ENCODE data around the gene SYT12. TPM values are rescaled to one million over a fixed set of nuclear protein-coding genes. Genes with fewer than 3 reads are reported as not detected.

SYT12 gene
- polyA plus RNA-seq, 1 of the 3 experiments (the other 2 are of a cell fraction) = 0.61 TPM

DNA sequence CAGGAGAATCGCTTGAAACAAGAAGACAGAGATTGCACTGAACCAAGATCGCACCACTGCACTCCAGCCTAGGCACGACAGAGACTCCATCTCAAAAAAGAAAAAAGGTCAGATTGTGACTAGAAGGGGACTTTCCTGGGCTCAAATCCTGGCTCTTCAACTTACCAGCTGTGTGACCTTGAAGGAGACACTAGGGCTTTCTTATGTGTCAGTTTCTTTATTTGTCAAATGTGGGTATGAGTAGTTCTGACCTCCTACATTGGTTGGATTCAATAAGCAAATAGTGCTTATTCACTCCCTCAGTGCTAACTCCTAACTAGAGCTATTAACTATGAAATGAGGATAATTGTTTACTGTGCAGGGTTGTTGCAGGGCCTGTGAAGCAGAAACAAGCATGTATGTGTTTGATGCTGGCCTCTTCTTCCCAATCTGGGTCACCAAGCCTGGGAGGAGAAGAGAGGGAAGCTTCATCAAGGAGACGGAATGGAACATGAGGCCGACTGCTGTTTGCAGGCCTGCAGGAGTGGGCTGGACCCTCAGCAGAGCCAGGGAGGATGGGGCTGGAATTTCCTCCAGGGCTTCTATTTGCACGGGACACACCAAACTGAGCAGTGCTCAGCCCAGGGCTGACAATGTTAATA, 56.3 kb downstream of the SYT12 start:
- Histone ChIP-seq H3K9ac (no peak overlapping the region), H3K79me2 (ENCODE audit: insufficient read depth) (no peaks in the 10 kb centered on the region), H3K9me2 (no peaks in the 10 kb centered on the region), H3K27me3 (ENCODE audit: insufficient read depth) (no peaks in the 10 kb centered on the region), H4K20me1 (ENCODE audit: insufficient read depth) (no peaks in the 10 kb centered on the region), H3K4me1 (ENCODE audit: control insufficient read depth in 1 of 2, insufficient read depth in 2 of 2, low read depth in 1 of 2, low read length in 1 of 2) (no peaks in the 10 kb centered on the region), H2AFZ (ENCODE audit: low read depth) (no peak overlapping the region), H3K4me3 (ENCODE audit: low read depth in 2 of 2, low read length in 1 of 2) (no peak overlapping the region), H3K27ac (ENCODE audit: low read depth in 2 of 2, low read length in 1 of 2) (no peak overlapping the region), H3K4me2 (no peak overlapping the region), H3K9me3 (no peaks in the 10 kb centered on the region), H3K36me3 (replicated peaks in 1 of 2; ENCODE audit: control insufficient read depth in 1 of 2, insufficient read depth in 2 of 2, low read length in 1 of 2) (no peaks in the 10 kb centered on the region), H3F3A (replicated peaks; ENCODE audit: insufficient read depth) (no peaks in the 10 kb centered on the region)
- WGBS (ENCODE audit: low lambda C conversion rate) = 93% methylated on average over 5 of the region's 6 CpGs
- no peak for TF ChIP-seq YY1 (IDR thresholded peaks at IDR 0.05; ENCODE audit: low read depth)
- TF ChIP-seq, protein P1, sequence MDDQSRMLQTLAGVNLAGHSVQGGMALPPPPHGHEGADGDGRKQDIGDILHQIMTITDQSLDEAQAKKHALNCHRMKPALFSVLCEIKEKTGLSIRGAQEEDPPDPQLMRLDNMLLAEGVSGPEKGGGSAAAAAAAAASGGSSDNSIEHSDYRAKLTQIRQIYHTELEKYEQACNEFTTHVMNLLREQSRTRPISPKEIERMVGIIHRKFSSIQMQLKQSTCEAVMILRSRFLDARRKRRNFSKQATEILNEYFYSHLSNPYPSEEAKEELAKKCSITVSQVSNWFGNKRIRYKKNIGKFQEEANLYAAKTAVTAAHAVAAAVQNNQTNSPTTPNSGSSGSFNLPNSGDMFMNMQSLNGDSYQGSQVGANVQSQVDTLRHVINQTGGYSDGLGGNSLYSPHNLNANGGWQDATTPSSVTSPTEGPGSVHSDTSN (IDR thresholded peaks at IDR 0.05) = no peak
- TF ChIP-seq RFX5 (IDR thresholded peaks at IDR 0.05; ENCODE audit: low read length) = no peak
- TF ChIP-seq CHD2 (IDR thresholded peaks at IDR 0.05; ENCODE audit: low read length, partially characterized antibody) = no peak
- no peak for TF ChIP-seq FOSL2 (IDR thresholded peaks at IDR 0.05; ENCODE audit: borderline replicate concordance, low read depth)
- TF ChIP-seq TEAD4 (IDR thresholded peaks at IDR 0.05; ENCODE audit: borderline replicate concordance, insufficient read depth) = no peak
- TF ChIP-seq, protein P2, sequence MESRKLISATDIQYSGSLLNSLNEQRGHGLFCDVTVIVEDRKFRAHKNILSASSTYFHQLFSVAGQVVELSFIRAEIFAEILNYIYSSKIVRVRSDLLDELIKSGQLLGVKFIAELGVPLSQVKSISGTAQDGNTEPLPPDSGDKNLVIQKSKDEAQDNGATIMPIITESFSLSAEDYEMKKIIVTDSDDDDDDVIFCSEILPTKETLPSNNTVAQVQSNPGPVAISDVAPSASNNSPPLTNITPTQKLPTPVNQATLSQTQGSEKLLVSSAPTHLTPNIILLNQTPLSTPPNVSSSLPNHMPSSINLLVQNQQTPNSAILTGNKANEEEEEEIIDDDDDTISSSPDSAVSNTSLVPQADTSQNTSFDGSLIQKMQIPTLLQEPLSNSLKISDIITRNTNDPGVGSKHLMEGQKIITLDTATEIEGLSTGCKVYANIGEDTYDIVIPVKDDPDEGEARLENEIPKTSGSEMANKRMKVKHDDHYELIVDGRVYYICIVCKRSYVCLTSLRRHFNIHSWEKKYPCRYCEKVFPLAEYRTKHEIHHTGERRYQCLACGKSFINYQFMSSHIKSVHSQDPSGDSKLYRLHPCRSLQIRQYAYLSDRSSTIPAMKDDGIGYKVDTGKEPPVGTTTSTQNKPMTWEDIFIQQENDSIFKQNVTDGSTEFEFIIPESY (IDR thresholded peaks at IDR 0.05; ENCODE audit: borderline replicate concordance, low read depth) = no peak
- TF ChIP-seq CTCF (IDR thresholded peaks at IDR 0.05) = no peak
- no peak for TF ChIP-seq TCF12 (IDR thresholded peaks at IDR 0.05)
- TF ChIP-seq, protein P3, sequence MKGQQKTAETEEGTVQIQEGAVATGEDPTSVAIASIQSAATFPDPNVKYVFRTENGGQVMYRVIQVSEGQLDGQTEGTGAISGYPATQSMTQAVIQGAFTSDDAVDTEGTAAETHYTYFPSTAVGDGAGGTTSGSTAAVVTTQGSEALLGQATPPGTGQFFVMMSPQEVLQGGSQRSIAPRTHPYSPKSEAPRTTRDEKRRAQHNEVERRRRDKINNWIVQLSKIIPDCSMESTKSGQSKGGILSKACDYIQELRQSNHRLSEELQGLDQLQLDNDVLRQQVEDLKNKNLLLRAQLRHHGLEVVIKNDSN (IDR thresholded peaks at IDR 0.05; ENCODE audit: borderline replicate concordance, low read depth) = no peak
- no peak for TF ChIP-seq FOXJ3 (CRISPR knock-in tag; IDR thresholded peaks at IDR 0.05)
- no peak for TF ChIP-seq ELF1 (IDR thresholded peaks at IDR 0.05)
- TF ChIP-seq TAF1 (IDR thresholded peaks at IDR 0.05; ENCODE audit: borderline replicate concordance, low read depth, low read length) = no peak
- no peak for TF ChIP-seq SMC3 (IDR thresholded peaks at IDR 0.05; ENCODE audit: low read depth, low read length)
- no peak for TF ChIP-seq NRF1 (IDR thresholded peaks at IDR 0.05; ENCODE audit: low read depth, low read length)
- no peak for TF ChIP-seq JUND (IDR thresholded peaks at IDR 0.05)
- no peak for TF ChIP-seq MXI1 (IDR thresholded peaks at IDR 0.05; ENCODE audit: low read depth, low read length)
- TF ChIP-seq MAX (IDR thresholded peaks at IDR 0.05; ENCODE audit: low read depth) = no peak
- CTCF ChIA-PET = interaction anchor here (1.2 to 3.8 kb wide), 4 partner anchors 17 to 94 kb away, joined by 3 to 49 read pairs (median 15); no protein-coding TSS in a partner anchor
- no peak for DNase-seq
- POLR2A ChIA-PET = interaction anchor here (0.6 kb wide), 1 partner anchor 122 kb away, joined by 4 read pairs; no protein-coding TSS in a partner anchor
